ENCODE data around the gene ISCU.

ISCU gene

GRCh38 chr12:108605690-108606406, 43.5 kb downstream of the ISCU start:
- H3K9ac ChIP-seq (ENCODE audit: low read length): no peak overlapping the region
- no peaks in the 10 kb centered on the region for H3K27me3 ChIP-seq (ENCODE audit: low read length)
- TF ChIP-seq CTCF (IDR thresholded peaks at IDR 0.05; ENCODE audit: insufficient read depth, low read length, poor library complexity, severe bottlenecking) (no peak), EZH2phosphoT487 (conservative IDR thresholded peaks at IDR 0.05; ENCODE audit: low read length) (no peak)
- no peaks in the 10 kb centered on the region for H3K79me2 ChIP-seq (ENCODE audit: insufficient read depth, low read length)
- no peak overlapping the region for H3K4me2 ChIP-seq (ENCODE audit: low read depth, low read length, poor library complexity, severe bottlenecking)
- no peaks in the 10 kb centered on the region for H3F3A ChIP-seq (ENCODE audit: insufficient read depth)
- no peaks in the 10 kb centered on the region for H3K36me3 ChIP-seq (ENCODE audit: low read length)
- H3K9me3 ChIP-seq (ENCODE audit: insufficient read depth, low read length): no peaks in the 10 kb centered on the region
- H2AFZ ChIP-seq (ENCODE audit: low read depth, low read length, severe bottlenecking): no peak overlapping the region
- no peaks in the 10 kb centered on the region for H3K9me2 ChIP-seq (replicated peaks; ENCODE audit: insufficient read depth, low read length)
- H4K20me1 ChIP-seq (ENCODE audit: low read depth, low read length): no peaks in the 10 kb centered on the region
- no peak overlapping the region for H3K4me3 ChIP-seq (ENCODE audit: insufficient read depth, low read length, poor library complexity, severe bottlenecking)
- H3K27ac ChIP-seq (ENCODE audit: low read depth, low read length): no peak overlapping the region

GRCh38 chr12:108606492-108606891, 44.1 kb downstream of the ISCU start:
- H3K9ac ChIP-seq (ENCODE audit: low read length): no peak overlapping the region
- no peak overlapping the region for H3K4me2 ChIP-seq (ENCODE audit: low read depth, low read length, poor library complexity, severe bottlenecking)
- no peaks in the 10 kb centered on the region for H3F3A ChIP-seq (ENCODE audit: insufficient read depth)
- TF ChIP-seq EZH2phosphoT487 (conservative IDR thresholded peaks at IDR 0.05; ENCODE audit: low read length) (no peak), CTCF (IDR thresholded peaks at IDR 0.05; ENCODE audit: insufficient read depth, low read length, poor library complexity, severe bottlenecking) (no peak)
- H3K9me2 ChIP-seq (replicated peaks; ENCODE audit: insufficient read depth, low read length): no peaks in the 10 kb centered on the region
- no peaks in the 10 kb centered on the region for H3K36me3 ChIP-seq (ENCODE audit: low read length)
- no peak overlapping the region for H3K4me3 ChIP-seq (ENCODE audit: insufficient read depth, low read length, poor library complexity, severe bottlenecking)
- no peaks in the 10 kb centered on the region for H3K9me3 ChIP-seq (ENCODE audit: insufficient read depth, low read length)
- H3K27me3 ChIP-seq (ENCODE audit: low read length): no peaks in the 10 kb centered on the region
- no peak overlapping the region for H2AFZ ChIP-seq (ENCODE audit: low read depth, low read length, severe bottlenecking)
- no peak overlapping the region for H3K27ac ChIP-seq (ENCODE audit: low read depth, low read length)
- no peaks in the 10 kb centered on the region for H3K79me2 ChIP-seq (ENCODE audit: insufficient read depth, low read length)
- H4K20me1 ChIP-seq (ENCODE audit: low read depth, low read length): no peaks in the 10 kb centered on the region

- TF ChIP-seq CTCF (IDR thresholded peaks at IDR 0.05; ENCODE audit: insufficient read depth, low read length, poor library complexity, severe bottlenecking) (no peak), EZH2phosphoT487 (conservative IDR thresholded peaks at IDR 0.05; ENCODE audit: low read length) (no peak)
Observed at GRCh38 chr12:108607981-108608600, 45.7 kb downstream of the ISCU start.

More at GRCh38 chr12:108607981-108608600, 45.7 kb downstream of the ISCU start:
- Histone ChIP-seq H3K36me3 (ENCODE audit: low read length) (no peaks in the 10 kb centered on the region), H3K9me3 (ENCODE audit: insufficient read depth, low read length) (no peaks in the 10 kb centered on the region), H3K9ac (ENCODE audit: low read length) (no peak overlapping the region), H3F3A (ENCODE audit: insufficient read depth) (no peaks in the 10 kb centered on the region), H3K27me3 (ENCODE audit: low read length) (no peaks in the 10 kb centered on the region), H3K9me2 (replicated peaks; ENCODE audit: insufficient read depth, low read length) (no peaks in the 10 kb centered on the region), H3K4me2 (ENCODE audit: low read depth, low read length, poor library complexity, severe bottlenecking) (no peak overlapping the region), H3K4me3 (ENCODE audit: insufficient read depth, low read length, poor library complexity, severe bottlenecking) (no peak overlapping the region), H4K20me1 (ENCODE audit: low read depth, low read length) (no peaks in the 10 kb centered on the region), H3K79me2 (ENCODE audit: insufficient read depth, low read length) (no peaks in the 10 kb centered on the region), H3K27ac (ENCODE audit: low read depth, low read length) (no peak overlapping the region), H2AFZ (ENCODE audit: low read depth, low read length, severe bottlenecking) (no peak overlapping the region)
